HG02981 (cell line): ENCODE measurements around the gene CX3CL1.
"Not testable (repeated sequence)": the region's sequence is repeated elsewhere in the genome, so short reads cannot be mapped to it uniquely, and the experiment has no call there.

Source experiments
- ATAC-seq: cut with Tn5 transposase; IDR thresholded peaks from one replicate; pipeline ENCODE4 v1.9.1; 2021; ENCODE audit warnings: mild to moderate bottlenecking, moderate library complexity; ENCODE audit not compliant: unreplicated experiment

The CX3CL1 gene

DNA sequence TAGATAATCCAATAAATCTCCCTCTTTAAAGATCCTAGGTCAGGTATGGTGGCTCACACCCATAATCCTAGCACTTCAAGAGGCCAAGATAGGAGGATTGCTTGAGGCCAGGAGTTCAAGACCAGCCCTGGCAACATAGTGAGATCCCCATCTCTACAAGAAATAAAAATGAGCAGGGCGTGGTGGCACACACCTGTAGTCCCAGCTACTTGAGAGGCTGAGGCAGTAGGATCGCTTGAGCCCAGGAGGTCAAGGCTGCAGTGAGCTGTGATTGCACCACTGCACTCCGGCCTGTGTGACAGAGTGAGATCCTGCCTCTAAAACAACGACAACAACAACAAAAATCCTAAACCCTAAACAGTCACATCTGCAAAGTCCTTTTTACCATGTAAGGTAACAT lies 15.7 kb upstream of the CX3CL1 start:
- ATAC-seq, result no peak

DNA sequence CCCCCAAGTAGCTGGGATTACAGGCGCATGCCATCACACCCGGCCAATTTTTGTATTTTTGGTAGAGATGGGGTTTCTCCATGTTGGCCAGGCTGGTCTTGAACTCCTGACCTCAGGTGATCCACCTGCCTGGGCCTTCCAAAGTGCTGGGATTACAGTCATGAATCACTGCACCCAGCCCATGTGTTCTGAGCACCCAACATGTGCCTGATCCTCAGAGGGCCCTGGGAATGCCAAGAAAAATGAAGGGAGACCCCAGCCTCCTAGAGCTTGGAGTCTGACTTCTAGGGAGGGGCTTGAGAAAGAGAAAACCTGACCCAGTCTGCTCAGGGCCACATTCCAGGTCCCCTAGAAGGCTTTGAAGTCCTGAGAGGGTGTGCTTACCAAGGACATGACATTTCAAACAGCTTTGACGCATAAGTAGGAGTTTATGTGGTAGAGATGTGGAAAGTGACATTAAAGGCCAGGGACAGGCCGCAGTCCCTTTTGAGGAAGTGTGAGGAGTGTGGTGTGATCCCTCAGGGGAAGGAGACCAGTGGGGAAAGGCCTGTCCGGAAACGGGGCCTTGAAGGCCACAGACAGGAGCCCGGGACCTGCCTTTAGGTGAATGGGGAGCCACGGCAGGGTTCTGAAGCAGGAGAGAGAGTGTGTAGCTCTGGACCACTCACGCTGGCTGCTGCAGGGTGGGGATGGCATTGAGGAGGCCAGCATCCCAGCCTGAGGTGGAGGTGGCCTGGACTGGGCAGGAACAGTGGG lies 14.8 kb upstream of the CX3CL1 start:
- no peak for ATAC-seq

DNA sequence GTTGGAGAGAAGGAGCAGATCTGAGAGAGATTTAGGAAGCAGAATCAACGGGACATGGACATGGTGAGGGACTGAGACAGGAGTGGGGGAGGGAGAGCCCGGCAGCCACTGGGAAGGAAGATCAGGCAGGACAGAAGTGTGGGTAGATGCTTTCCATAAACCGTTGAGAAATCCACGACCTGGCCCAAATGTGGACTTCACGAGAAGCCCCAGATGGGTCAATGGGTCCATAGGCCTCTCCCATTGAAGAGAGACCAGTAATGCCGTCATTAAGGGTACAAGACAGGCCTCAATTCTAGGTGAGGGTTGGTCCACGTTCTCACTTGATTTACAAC lies 14.2 kb upstream of the CX3CL1 start:
- no peak for ATAC-seq

DNA sequence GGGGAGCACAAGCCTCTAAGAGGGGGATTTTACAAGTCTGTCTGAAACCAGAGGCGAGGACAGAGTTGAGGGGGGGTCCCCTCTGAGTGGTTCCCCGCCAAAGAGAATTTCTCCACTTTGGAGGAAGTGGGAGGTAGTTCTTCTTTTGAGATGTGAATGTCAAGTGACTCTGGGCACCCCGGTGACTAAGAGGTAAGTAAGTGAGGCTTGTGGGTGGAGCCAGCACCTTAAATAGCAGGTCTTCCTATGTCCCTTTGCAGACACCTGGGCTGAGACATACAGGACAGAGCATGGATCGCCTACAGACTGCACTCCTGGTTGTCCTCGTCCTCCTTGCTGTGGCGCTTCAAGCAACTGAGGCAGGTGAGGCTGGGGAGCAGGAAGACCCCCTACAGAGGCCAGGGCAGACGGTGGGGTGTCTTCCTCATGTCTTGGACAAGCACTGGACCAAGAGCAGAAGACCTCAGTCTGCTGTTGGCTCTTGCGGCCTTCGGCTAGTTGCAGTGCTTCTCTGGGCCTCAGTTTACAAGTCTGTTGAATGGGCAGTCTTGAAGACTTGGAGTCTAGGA lies 13.7 kb upstream of the CX3CL1 start, which contains the start of gene CCL22:
Gene CCL22 (plus strand): TSS at position 257 of the 569 bp plus-strand sequence. CDS start 34 bp downstream, at position 291.
- no peak for ATAC-seq

DNA sequence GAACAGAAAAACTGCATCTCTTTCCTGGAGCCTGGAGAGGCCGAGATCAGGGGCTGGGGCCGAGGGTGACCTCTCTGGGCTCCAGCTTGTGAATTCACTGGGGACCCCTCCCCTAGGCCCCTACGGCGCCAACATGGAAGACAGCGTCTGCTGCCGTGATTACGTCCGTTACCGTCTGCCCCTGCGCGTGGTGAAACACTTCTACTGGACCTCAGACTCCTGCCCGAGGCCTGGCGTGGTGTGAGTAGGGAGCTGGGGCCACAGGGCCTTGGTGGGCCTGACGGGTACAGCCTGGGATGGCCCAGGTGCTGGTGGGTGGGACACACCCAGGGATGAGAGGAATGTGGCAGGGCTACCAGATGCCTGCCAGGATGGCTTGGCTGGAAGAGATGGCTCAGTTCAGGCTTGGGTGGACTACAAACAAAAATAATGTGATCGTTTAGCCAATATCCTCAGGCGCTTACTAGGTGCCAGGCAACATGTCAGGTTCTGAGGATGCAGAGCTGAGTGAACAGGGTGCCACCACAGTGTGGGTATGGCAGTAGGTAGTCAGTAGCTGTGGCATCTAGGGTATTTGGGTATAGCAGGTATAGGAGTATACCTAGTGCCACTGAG lies 11.9 kb upstream of the CX3CL1 start:
- ATAC-seq, result no peak

DNA sequence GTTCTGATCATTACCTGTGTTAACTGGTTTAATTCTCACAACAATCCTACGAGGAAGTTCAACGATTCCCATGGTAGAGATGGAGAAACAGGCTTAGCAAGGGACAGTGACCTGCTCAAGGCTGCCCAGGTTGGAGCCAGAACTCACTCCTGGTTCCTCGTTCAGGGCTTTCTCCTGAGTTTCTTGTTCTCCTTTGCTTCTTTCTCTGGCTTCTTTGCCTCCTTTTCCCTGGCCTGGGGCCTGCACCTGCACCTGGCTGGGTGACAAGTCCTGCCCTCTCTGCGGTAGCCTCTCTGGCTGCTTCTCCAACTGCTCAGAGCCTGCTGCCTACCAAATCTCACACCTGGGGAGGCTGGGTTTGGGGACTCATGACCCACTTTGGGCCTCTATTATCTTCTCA lies 10.9 kb upstream of the CX3CL1 start:
- no peak for ATAC-seq

DNA sequence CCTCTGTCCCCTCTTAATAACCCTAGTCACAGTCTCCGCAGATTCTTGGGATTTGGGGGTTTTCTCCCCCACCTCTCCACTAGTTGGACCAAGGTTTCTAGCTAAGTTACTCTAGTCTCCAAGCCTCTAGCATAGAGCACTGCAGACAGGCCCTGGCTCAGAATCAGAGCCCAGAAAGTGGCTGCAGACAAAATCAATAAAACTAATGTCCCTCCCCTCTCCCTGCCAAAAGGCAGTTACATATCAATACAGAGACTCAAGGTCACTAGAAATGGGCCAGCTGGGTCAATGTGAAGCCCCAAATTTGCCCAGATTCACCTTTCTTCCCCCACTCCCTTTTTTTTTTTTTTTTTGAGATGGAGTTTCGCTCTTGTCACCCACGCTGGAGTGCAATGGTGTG lies 8.1 kb upstream of the CX3CL1 start:
- ATAC-seq, result no peak

DNA sequence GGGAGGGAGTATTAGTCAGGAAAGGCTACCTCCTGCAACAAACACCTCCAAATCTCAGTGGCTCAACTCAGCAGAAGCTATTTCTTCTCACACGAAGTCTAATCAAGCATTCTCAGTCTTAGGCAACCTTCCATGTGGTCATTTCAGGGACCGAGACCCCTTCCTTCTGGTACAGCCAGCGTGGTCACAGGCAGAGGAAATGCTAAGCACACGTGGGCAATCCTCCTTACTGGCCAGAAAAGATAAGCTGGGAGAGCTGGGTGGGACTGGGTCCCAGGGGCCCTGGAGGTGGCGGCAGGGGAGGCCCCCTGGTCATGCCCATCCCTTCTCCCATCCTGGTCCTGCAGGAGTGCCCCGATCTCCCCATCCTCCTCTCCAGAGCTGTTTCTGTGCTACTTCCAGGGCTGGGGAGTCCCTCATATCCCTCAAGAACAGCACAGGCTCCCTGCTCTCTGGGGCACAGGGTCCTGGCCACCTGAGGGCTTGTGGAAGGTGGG lies 5.7 kb upstream of the CX3CL1 start:
- ATAC-seq, result no peak

DNA sequence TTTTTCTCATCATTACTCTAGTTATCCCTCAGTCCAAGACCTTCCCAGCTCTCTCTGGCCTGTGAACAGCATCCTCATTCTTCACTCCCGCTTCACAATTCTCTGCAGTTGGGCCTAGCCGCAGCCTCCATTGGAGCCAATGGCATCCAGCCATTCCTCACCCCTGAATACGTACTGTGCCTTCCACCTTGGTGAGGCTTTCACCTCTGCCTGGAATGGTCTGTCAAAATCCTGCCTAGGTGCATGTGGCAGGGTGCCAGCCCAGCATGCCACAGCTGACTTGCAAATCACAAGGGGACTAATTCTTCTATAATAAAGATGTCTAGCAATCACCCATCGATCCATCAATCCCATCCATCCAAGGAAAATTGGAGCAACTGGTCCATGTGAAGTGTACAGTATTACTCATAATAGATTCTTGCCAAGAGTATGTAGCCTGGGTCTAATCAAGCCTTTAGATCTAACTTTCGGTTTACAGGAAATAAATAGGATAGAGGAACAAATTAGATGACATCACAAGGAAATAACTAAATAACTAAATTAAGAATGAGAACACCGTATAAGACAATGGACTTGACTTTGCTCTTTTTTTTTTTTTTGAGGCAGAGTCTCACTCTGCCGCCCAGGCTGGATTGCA lies 5.1 kb upstream of the CX3CL1 start:
- ATAC-seq, result no peak

DNA sequence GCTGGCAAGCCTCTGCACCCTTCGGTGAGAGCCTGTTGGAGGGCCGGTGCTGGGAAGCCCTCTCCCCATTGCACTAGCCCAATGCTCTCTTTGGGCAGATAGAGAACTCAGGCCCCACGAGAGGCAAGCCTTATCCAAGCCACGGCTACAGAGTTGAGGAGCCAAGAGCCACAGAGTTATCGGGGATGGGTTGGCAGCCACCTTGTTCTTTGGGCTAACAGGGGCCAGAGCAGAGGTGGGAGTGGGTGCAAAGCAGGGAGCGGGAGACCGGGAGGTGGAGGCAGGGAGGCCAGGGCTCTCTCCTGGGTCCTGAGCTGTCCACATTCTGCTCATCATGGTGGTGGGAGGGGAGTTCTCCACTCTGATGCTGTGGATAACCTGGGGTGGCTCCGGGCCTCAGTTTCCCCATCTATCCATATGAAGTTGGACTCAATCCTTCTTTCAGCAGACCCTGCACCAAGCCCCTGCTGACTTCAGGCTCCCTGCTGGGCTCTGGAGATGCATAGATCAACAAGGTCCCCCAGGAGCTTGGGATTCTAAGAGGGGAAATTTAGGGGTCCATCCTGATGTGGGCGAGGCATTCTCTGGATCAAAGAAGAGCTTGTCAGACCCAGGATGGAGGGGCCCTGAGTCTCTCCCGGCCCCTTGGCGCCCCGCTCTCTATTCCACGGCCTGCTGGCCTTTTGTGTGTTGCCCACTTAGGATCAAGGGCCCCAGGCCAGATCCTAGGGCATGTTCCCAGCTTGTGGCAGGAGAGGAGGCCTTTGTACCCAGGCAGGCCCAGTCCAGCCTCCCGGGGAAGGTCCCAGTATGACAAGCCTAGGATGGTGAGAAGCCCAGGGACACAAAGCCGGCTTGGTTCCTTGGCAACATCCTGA lies 557 bp upstream of the CX3CL1 start:
- ATAC-seq, result no peak

DNA sequence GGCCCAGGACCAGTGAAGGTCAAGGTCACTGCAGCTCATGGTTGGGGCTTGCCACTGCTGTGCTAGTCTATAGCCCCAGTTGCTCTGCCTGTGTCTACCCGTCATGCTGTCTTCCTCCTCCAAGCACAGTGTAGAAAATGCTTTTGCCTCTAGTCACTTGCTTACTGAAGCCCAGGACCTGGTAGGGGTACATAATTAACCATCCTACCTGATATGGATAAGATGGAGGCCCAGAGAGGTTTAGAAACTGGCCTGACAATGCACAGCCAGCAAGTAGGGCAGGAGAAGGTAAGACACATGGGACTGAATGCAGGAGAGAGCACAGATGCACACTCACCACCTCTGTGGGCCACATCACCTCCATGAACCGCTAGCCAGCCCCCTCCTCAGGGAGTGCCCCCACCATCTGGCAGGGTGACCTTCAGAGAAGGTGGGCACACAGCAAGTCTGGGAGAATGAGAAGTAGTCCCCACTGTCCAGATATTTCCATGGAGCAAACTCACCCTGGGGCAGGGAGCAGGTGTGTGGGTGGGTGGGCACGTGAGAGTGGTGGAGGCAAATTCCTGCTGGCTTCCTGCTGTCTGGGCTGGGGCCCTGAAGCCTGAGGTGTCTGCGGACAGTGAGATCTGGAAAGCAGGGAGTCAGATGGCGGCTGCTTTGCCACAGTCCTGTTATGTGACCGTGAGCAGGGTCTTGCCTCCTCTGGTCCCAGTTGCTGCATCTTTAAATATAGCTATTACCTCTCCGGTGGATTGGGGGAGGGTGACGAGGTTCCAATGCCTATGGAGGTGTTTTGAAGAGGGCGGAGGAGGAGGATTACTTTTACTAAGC lies 1.0 kb downstream of the CX3CL1 start:
- no peak for ATAC-seq

DNA sequence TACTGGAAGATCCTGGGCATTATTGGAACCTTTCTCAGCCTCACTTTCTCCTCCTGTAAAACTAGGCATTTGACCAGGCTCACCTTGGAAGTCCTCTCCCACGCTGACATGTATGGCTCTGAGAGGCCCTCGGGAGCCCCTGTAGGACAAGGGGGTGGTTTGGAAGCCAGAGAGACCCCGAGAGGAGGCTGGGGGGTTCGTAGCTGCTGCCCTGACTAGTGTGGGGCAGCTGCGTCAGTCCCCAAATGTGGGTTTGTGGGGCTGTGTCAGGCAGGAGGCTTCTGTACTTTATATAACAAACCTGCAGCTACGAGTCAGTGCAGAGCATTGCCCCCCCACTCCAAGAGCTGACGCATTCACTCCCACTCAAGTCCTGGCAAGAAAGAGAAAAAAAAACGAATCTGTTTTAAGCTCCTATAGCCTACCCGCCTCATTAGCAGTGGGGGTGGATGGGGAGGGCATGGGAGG lies 1.8 kb downstream of the CX3CL1 start:
- ATAC-seq, result no peak

DNA sequence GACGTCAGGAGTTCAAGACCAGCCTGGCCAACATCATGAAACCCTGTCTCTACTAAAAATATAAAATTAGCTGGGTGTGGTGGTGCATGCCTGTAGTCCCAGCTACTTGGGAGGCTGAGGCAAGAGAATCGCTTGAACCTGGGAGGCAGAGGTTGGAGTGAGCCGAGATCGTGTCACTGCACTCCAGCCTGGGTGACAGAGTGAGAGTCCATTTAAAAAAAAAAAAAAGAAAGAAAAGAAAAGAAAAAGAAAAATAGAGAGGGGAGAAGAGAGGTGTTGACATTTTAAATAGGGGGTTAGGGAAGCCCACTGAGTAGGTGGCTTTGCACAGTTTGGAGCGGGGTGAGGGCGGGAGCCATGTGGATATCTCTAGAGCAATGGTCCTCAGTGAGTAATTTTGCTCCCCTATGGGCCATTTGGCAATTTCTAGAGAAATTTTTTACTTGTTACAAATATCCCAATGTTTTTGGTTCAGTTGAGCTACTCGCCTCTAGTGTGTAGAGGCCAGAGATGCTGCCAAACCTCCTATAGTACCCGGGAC lies 2.7 kb downstream of the CX3CL1 start:
- ATAC-seq, result not testable (repeated sequence)

DNA sequence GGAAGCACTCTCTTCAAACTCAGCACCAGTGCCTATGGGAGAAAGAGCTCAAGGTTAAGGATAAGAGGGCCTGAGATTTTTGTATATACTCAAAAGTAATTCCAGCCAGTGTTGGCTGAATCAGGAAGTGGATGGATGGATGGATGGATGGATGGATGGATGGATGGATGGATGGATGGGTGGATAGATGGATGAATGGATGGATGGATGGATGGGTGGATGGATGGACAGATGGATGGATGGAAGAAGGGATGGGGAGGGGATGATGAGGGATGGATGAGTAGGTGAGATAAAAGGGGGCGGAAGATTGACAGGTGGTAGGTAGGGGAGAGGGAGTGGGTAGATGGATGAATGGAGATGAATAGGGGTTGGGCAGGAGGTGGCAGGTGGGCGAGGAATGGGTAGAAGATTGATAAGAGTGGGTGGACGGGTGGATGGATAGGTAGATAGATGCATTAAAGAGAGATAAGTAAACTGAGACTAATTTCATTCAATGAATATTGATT lies 4.1 kb downstream of the CX3CL1 start:
- ATAC-seq, result no peak

DNA sequence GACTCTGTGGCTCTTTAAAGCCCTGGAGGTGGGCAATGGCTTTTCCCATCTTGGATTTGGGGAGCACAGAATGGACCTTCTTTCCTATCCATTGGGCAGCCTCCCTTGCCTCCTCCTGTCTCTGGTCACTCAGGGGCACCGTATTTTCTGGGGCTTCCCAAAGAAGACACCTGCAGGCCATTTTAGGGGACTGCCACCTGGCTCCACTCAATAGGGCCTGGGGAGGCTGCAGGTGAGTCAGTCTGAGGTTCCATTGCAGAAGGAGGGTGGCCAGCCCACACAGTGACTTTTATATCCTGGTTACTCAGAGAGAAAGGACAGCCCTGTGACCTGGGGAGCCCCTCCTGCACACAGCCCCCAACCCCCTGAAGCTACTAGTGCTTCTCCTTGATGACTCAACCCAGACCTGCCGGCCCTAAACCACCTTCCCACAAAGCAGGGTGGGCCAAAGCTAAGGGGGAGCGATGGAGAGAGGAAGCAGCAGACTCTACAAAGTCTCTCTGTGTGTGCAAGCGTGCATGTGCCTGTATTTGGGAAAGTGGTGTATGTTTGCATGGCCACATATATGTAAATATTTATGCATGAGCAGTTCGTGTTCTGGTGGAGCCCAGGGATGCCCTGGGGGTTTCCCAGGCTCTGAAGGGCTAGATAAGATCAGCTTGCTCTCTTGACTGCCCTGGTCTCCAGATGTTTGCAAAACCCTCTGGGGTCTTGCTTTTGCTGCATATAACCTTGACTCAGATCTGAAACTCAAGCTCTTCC lies 5.0 kb downstream of the CX3CL1 start:
- peak; percentile 70 for ATAC-seq

DNA sequence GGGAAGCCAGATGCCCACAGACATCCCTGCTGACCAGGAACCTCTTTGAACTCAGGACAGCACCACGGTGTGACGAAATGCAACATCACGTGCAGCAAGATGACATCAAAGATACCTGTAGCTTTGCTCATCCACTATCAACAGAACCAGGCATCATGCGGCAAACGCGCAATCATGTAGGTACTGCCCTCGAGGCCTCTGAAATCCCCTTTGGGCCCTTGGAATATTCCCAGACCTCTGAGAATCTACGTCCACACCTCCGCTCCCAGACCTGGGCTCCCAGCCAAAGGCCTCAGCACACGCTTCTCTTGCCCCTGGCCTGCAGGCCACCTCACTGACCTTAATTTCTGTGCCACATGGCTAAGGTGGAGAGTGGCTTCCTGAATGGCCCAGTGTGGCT lies 7.3 kb downstream of the CX3CL1 start:
- no peak for ATAC-seq

DNA sequence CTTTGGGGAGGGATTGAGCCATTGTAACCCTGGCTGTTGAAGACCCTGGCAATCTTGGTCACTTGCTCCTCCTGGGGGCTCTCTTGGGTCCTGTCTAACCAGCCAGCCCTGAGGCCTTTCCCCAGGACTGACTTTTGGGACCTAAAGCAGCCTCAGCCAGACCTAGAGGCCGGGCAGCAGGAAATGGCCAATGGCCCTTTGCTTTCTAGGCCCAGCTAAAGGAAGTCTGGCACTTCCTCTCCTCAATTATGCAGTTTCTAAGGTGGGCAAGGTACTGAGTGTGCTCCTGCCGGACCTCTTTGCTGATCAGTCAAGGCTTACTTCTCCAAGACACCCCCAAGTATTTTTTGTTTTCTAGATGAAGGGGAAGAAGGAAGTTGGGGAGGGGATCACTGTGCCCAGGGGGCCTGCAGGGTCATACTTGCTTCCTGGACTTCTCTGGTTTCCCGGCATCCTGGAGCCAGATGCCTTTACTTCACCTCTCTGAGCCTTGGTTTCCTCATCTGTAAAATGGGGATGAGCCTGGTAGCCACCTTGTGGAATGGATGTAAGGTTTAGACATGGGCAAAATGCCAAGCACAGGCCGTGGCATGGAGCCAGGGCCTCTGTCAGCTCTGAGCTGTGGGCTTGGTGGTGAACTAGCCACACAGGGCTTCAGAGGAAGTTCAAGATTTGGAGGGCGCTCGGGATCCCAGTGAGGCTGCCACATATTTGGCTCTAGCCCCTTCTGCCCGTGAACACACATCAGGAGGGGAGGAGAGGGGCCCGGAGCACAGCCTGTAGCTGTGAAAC lies 8.6 kb downstream of the CX3CL1 start:
- ATAC-seq, result no peak
